Hepatocyte (in vitro differentiated cells): ENCODE results near the gene TMPRSS15.

Experiments used
- EZH2 ChIP-seq: fragments of 200-600 bp; sonication (generic); IDR thresholded peaks from 2 replicates; pipeline ENCODE4 v1.6.1; 2016; ENCODE audit warnings: antibody characterized with exemption, mild to moderate bottlenecking, borderline replicate concordance
- EZH2phosphoT487 ChIP-seq: fragments of 200-600 bp; sonication (generic); IDR thresholded peaks from one replicate; pipeline ENCODE4 v1.6.1; 2018; ENCODE audit warnings: antibody characterized with exemption, mild to moderate bottlenecking, low read depth, moderate library complexity; ENCODE audit not compliant: unreplicated experiment, severe bottlenecking
- TF ChIP-seq, protein P1 (sequence below): fragments of 200-600 bp; sonication (generic); IDR thresholded peaks from 2 replicates; pipeline ENCODE4 v1.5.1; 2016; ENCODE audit warnings: antibody characterized with exemption, mild to moderate bottlenecking; ENCODE audit not compliant: poor library complexity

DNA sequence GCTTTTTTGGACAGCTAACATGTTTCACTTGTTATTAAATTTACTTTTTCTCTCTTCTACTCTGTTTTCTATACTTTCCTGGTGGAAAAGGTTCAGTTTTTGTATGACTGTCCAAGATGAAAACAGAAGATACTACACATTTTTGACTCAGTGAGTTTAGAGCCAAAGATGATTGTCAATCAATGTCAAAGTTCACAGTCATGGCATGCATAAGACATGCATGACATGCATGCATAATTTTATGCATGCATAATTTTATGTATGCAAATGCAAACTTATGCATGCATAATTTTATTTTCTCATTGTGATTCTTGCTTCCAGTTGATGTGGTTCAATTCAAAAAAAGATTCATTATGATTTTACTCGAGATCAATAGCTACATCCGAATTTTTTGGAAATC, 48.1 kb upstream of the TMPRSS15 start:
- TF ChIP-seq, protein P1, sequence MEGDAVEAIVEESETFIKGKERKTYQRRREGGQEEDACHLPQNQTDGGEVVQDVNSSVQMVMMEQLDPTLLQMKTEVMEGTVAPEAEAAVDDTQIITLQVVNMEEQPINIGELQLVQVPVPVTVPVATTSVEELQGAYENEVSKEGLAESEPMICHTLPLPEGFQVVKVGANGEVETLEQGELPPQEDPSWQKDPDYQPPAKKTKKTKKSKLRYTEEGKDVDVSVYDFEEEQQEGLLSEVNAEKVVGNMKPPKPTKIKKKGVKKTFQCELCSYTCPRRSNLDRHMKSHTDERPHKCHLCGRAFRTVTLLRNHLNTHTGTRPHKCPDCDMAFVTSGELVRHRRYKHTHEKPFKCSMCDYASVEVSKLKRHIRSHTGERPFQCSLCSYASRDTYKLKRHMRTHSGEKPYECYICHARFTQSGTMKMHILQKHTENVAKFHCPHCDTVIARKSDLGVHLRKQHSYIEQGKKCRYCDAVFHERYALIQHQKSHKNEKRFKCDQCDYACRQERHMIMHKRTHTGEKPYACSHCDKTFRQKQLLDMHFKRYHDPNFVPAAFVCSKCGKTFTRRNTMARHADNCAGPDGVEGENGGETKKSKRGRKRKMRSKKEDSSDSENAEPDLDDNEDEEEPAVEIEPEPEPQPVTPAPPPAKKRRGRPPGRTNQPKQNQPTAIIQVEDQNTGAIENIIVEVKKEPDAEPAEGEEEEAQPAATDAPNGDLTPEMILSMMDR, result no peak
- TF ChIP-seq EZH2 (no peak), EZH2phosphoT487 (no peak)
